ENCODE measurements around the gene IL17RD. TPM values are rescaled to one million over a fixed set of nuclear protein-coding genes. Genes with fewer than 3 reads are reported as not detected.

IL17RD gene
- polyA plus RNA-seq, 1 experiment = 1.4 TPM

DNA sequence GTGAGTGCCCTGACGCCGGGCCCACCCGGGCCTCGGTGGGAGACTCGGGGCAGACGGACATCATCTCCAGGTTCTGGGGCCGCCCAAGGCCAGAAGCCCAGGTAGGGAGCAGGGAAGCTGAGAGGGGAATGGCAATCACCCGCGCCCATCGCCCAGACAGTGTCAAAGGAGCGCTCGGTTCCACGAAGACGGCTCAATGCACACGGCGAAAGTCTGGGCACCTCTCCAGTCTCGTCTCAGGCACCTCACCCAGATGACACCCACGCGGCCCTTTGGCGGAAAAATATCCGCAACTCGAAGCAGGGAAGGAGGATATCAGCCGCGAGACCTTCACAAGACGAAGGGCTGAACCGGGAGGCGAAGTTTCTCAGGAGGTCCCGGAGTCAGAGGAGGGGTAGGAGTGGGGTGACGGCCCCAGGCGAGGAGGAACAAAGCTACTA lies 916 bp downstream of the IL17RD start:
- H3K9me3 ChIP-seq (ENCODE audit: control insufficient read depth, insufficient read depth, low read length) = no peaks in the 10 kb centered on the region
- ChIA-PET CTCF (interaction anchor here (0.5 to 0.9 kb wide), 2 partner anchors 58 to 350 kb away, joined by 3 to 4 read pairs; no protein-coding TSS in a partner anchor), POLR2A (interaction anchor here (0.6 kb wide), 1 partner anchor 111 kb away, joined by 10 read pairs; no protein-coding TSS in a partner anchor)
- no peak for TF ChIP-seq CTCF (IDR thresholded peaks at IDR 0.05; ENCODE audit: low read depth, low read length)
- H3K27ac ChIP-seq (ENCODE audit: low read depth, low read length) = no peak overlapping the region
- H3K27me3 ChIP-seq (ENCODE audit: control insufficient read depth, insufficient read depth, low read length) = peaks cover 56% of the 10 kb centered on the region
- no peak for DNase-seq (ENCODE audit: low read depth, low spot score)
- peak overlapping the region; percentile 62 for H3K4me3 ChIP-seq (ENCODE audit: low read depth, low read length)

- CTCF ChIA-PET = no interaction called here
- H3K27me3 ChIP-seq (ENCODE audit: control insufficient read depth, insufficient read depth, low read length) = peaks cover 51% of the 10 kb centered on the region
- no peak for TF ChIP-seq CTCF (IDR thresholded peaks at IDR 0.05; ENCODE audit: low read depth, low read length)
- POLR2A ChIA-PET = interaction anchor here (0.6 kb wide), 1 partner anchor 111 kb away, joined by 10 read pairs; no protein-coding TSS in a partner anchor
- no peak overlapping the region; the same call in 1 of the 2 replicates for H3K4me3 ChIP-seq (ENCODE audit: low read depth, low read length)
- H3K9me3 ChIP-seq (ENCODE audit: control insufficient read depth, insufficient read depth, low read length) = no peaks in the 10 kb centered on the region
- DNase-seq (ENCODE audit: low read depth, low spot score) = no peak
- H3K27ac ChIP-seq (ENCODE audit: low read depth, low read length) = no peak overlapping the region
These were observed 1.4 kb downstream of the IL17RD start for GRCh38 chr3:57163751-57164150.

- Histone ChIP-seq H3K27ac (ENCODE audit: low read depth, low read length) (no peak overlapping the region), H3K9me3 (ENCODE audit: control insufficient read depth, insufficient read depth, low read length) (no peaks in the 10 kb centered on the region), H3K27me3 (ENCODE audit: control insufficient read depth, insufficient read depth, low read length) (peaks cover 46% of the 10 kb centered on the region), H3K4me3 (ENCODE audit: low read depth, low read length) (no peak overlapping the region)
- ChIA-PET POLR2A (no interaction called here), CTCF (no interaction called here)
- DNase-seq (ENCODE audit: low read depth, low spot score) = no peak
- no peak for TF ChIP-seq CTCF (IDR thresholded peaks at IDR 0.05; ENCODE audit: low read depth, low read length)
These were observed 3.2 kb downstream of the IL17RD start for GRCh38 chr3:57161915-57162314.

DNA sequence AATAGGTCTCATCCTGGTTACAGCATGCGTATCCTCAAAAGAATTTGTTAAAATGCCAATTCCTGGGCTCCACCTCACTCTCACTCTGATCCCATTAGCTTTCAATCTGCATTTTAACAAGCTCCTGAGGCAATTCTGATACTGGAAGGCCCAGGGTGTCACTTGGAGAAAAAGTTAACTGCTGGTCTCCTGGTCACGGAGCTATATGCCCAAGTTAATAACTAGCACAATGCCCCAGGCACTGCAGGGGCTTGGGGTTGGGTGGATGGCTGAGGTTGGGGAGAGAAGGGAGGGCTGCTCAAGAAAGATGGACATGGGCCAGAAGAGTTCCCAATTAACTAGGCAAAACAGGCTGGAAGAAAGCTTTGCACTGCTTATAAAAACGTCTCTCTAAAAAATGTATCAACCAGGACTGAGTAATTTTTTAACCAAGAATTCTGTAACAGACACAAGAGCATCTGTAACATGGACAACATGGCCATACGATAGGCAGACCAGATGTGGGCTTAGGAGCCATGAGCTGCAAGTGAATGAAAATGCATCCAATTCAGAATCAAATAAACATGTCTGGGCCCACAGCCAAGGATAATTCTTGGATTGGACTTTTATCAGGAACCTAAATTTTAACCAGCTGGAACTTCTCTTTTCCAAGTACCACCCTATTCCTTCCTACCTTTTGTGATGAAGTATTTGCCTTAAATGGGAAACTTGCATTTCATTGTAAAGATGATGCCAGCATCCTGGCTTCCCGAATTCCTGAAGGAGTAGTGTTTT lies 4.2 kb downstream of the IL17RD start:
- Histone ChIP-seq H3K27me3 (ENCODE audit: control insufficient read depth, insufficient read depth, low read length) (peaks cover 45% of the 10 kb centered on the region), H3K27ac (ENCODE audit: low read depth, low read length) (no peak overlapping the region), H3K9me3 (ENCODE audit: control insufficient read depth, insufficient read depth, low read length) (no peaks in the 10 kb centered on the region), H3K4me3 (ENCODE audit: low read depth, low read length) (no peak overlapping the region)
- ChIA-PET CTCF (interaction anchor here (0.8 to 1.7 kb wide), 2 partner anchors 10 to 13 kb away, joined by 3 to 7 read pairs; no protein-coding TSS in a partner anchor), POLR2A (no interaction called here)
- DNase-seq (ENCODE audit: low read depth, low spot score) = no peak
- no peak for TF ChIP-seq CTCF (IDR thresholded peaks at IDR 0.05; ENCODE audit: low read depth, low read length)

- POLR2A ChIA-PET = no interaction called here
- no peak for DNase-seq (ENCODE audit: low read depth, low spot score)
These were observed 4.9 kb downstream of the IL17RD start for GRCh38 chr3:57160076-57160764.

More at GRCh38 chr3:57160076-57160764, 4.9 kb downstream of the IL17RD start:
- H3K27ac ChIP-seq (ENCODE audit: low read depth, low read length) = no peak overlapping the region
- H3K4me3 ChIP-seq (ENCODE audit: low read depth, low read length) = no peak overlapping the region
- CTCF ChIA-PET = interaction anchor here (0.8 to 1.7 kb wide), 2 partner anchors 11 to 13 kb away, joined by 3 to 7 read pairs; no protein-coding TSS in a partner anchor
- H3K9me3 ChIP-seq (ENCODE audit: control insufficient read depth, insufficient read depth, low read length) = no peaks in the 10 kb centered on the region
- peaks cover 45% of the 10 kb centered on the region for H3K27me3 ChIP-seq (ENCODE audit: control insufficient read depth, insufficient read depth, low read length)
- TF ChIP-seq CTCF (IDR thresholded peaks at IDR 0.05; ENCODE audit: low read depth, low read length) = no peak

Measured in AG04450 (cell line).